NCI-H2196 treated with DMSO at 0.1 percent for 48 hours (cell line): ENCODE results near the gene P2RX2.
"Not testable (repeated sequence)": the region's sequence is repeated elsewhere in the genome, so short reads cannot be mapped to it uniquely, and the experiment has no call there.

Experiments used
- DNase-seq: peaks from one replicate; lab custom pipeline; 2025; ENCODE audit not compliant: unreplicated experiment; lab: John Stamatoyannopoulos, UW

P2RX2 gene

GRCh38 chr12:132583411-132583710 lies 35.2 kb upstream of the P2RX2 start:
- no peak for DNase-seq

- DNase-seq = no peak
Observed at GRCh38 chr12:132583736-132584135, 34.8 kb upstream of the P2RX2 start.

GRCh38 chr12:132584429-132584828 lies 34.1 kb upstream of the P2RX2 start:
- no peak for DNase-seq

- DNase-seq = no peak
Observed at GRCh38 chr12:132585177-132585576, 33.4 kb upstream of the P2RX2 start.

- DNase-seq = no peak
Observed at GRCh38 chr12:132586929-132587328, 31.6 kb upstream of the P2RX2 start.

- DNase-seq = no peak
Observed at GRCh38 chr12:132587781-132588180, 30.8 kb upstream of the P2RX2 start.

GRCh38 chr12:132588319-132588718 lies 30.3 kb upstream of the P2RX2 start:
- no peak for DNase-seq

GRCh38 chr12:132588821-132589669 lies 29.5 kb upstream of the P2RX2 start:
- no peak for DNase-seq

- DNase-seq = no peak
Observed at GRCh38 chr12:132591107-132591935, 27.3 kb upstream of the P2RX2 start.

GRCh38 chr12:132592282-132592970 lies 26.1 kb upstream of the P2RX2 start:
- no peak for DNase-seq

- DNase-seq = no peak
Observed at GRCh38 chr12:132593071-132593470, 25.5 kb upstream of the P2RX2 start.

- DNase-seq = no peak
Observed at GRCh38 chr12:132593521-132593920, 25.1 kb upstream of the P2RX2 start.

- DNase-seq = peak; percentile 97
Observed at GRCh38 chr12:132593938-132594358, 24.6 kb upstream of the P2RX2 start.

- DNase-seq = no peak
Observed at GRCh38 chr12:132595183-132595582, 23.4 kb upstream of the P2RX2 start.

- DNase-seq = no peak
Observed at GRCh38 chr12:132596016-132596415, 22.6 kb upstream of the P2RX2 start.

GRCh38 chr12:132597333-132598316 lies 21.0 kb upstream of the P2RX2 start:
- peak; percentile 46 for DNase-seq

GRCh38 chr12:132599502-132599901 lies 19.1 kb upstream of the P2RX2 start:
- DNase-seq = not testable (repeated sequence)

- DNase-seq = no peak
Observed at GRCh38 chr12:132600048-132601032, 18.2 kb upstream of the P2RX2 start.

- no peak for DNase-seq
Observed at GRCh38 chr12:132601171-132601883, 17.2 kb upstream of the P2RX2 start.
